Esophagus squamous epithelium (tissue), 4 donors: Measurements from ENCODE around the gene KRT77.

ENCODE experiments used
- POLR2A ChIP-seq, 4 donors: fragments of 450-650 bp; IDR thresholded peaks; one replicate each; pipeline ENCODE4 v1.6.1; 2017; ENCODE audit warnings: antibody characterized with exemption in 4 of 4, mild to moderate bottlenecking in 4 of 4, moderate library complexity in 3 of 4
- TF ChIP-seq, protein P1 (sequence below), 6 experiments: fragments of 450-650 bp in 4 of 6; fragments of 200-600 bp in 2 of 6; sonication (generic) in 2 of 6; IDR thresholded peaks; one replicate each; pipeline ENCODE4 v1.5.1; 2016 to 2019; ENCODE audit warnings: antibody characterized with exemption in 6 of 6, mild to moderate bottlenecking in 4 of 6, moderate library complexity in 4 of 6

GRCh38 chr12:52744493-52745156 is 41.3 kb upstream of the KRT77 start:
- TF ChIP-seq POLR2A (IDR thresholded peaks at IDR 0.05), result no peak
- TF ChIP-seq, protein P1, sequence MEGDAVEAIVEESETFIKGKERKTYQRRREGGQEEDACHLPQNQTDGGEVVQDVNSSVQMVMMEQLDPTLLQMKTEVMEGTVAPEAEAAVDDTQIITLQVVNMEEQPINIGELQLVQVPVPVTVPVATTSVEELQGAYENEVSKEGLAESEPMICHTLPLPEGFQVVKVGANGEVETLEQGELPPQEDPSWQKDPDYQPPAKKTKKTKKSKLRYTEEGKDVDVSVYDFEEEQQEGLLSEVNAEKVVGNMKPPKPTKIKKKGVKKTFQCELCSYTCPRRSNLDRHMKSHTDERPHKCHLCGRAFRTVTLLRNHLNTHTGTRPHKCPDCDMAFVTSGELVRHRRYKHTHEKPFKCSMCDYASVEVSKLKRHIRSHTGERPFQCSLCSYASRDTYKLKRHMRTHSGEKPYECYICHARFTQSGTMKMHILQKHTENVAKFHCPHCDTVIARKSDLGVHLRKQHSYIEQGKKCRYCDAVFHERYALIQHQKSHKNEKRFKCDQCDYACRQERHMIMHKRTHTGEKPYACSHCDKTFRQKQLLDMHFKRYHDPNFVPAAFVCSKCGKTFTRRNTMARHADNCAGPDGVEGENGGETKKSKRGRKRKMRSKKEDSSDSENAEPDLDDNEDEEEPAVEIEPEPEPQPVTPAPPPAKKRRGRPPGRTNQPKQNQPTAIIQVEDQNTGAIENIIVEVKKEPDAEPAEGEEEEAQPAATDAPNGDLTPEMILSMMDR (IDR thresholded peaks at IDR 0.05), result no peak
